Esophagus squamous epithelium (tissue), 4 donors: ENCODE measurements around the gene AAR2.

Experiments
- CTCF ChIP-seq, 6 experiments: fragments of 450-650 bp in 4 of 6; fragments of 200-600 bp in 2 of 6; sonication (generic) in 2 of 6; IDR thresholded peaks; one replicate each; pipeline ENCODE4 v1.5.1; 2016 to 2019; ENCODE audit warnings: antibody characterized with exemption in 6 of 6, mild to moderate bottlenecking in 4 of 6, moderate library complexity in 4 of 6
- POLR2A ChIP-seq, 4 donors: fragments of 450-650 bp; IDR thresholded peaks; one replicate each; pipeline ENCODE4 v1.6.1; 2017; ENCODE audit warnings: antibody characterized with exemption in 4 of 4, mild to moderate bottlenecking in 4 of 4, moderate library complexity in 3 of 4

- TF ChIP-seq CTCF (IDR thresholded peaks at IDR 0.05) (peak; percentile 76 to 94 (median 86)), POLR2A (IDR thresholded peaks at IDR 0.05) (no peak)
Observed at GRCh38 chr20:36199345-36200257, 36.7 kb upstream of the AAR2 start.
